GM23248 (cell line): ENCODE results near the gene TRAF5. TPM values are rescaled to one million over a fixed set of nuclear protein-coding genes. Genes with fewer than 3 reads are reported as not detected.

Experiments used
- DNase-seq: peaks from one replicate; pipeline ENCODE4 v3.0.0-alpha.2; 2015
- H2AFZ ChIP-seq: fragments of 200-600 bp; sonication (generic); 2 replicates; pipeline ENCODE4 v1.6.1; 2016; ENCODE audit warnings: antibody characterized with exemption
- H3F3A ChIP-seq: fragments of 200-600 bp; sonication (generic); 2 replicates; pipeline ENCODE4 v1.6.1; 2016; ENCODE audit warnings: mild to moderate bottlenecking, antibody characterized with exemption, mixed run types; ENCODE audit not compliant: insufficient read depth
- H3K27ac ChIP-seq: fragments of 200-600 bp; sonication (generic); 2 replicates; pipeline ENCODE4 v1.5.1; 2016; ENCODE audit warnings: mild to moderate bottlenecking
- H3K27me3 ChIP-seq: fragments of 200-600 bp; sonication (generic); replicated peaks from 2 replicates; pipeline ENCODE4 v1.6.1; 2016; ENCODE audit warnings: mild to moderate bottlenecking; ENCODE audit not compliant: insufficient read depth
- H3K36me3 ChIP-seq: fragments of 200-600 bp; sonication (generic); 2 replicates; pipeline ENCODE4 v1.6.1; 2016; ENCODE audit warnings: low read depth, mild to moderate bottlenecking
- H3K4me1 ChIP-seq: fragments of 200-600 bp; sonication (generic); 2 replicates; pipeline ENCODE4 v1.6.1; 2016; ENCODE audit warnings: mild to moderate bottlenecking; ENCODE audit not compliant: insufficient read depth
- H3K4me2 ChIP-seq: fragments of 200-600 bp; sonication (generic); one replicate; pipeline ENCODE4 v1.6.1; 2016; ENCODE audit warnings: mild to moderate bottlenecking; ENCODE audit not compliant: unreplicated experiment
- H3K4me3 ChIP-seq: fragments of 200-600 bp; sonication (generic); 2 replicates; pipeline ENCODE4 v1.5.1; 2016; ENCODE audit warnings: mild to moderate bottlenecking
- H3K79me2 ChIP-seq: fragments of 200-600 bp; sonication (generic); 2 replicates; pipeline ENCODE4 v1.6.1; 2016; ENCODE audit warnings: mild to moderate bottlenecking; ENCODE audit not compliant: insufficient read depth
- H3K9ac ChIP-seq: fragments of 200-600 bp; sonication (generic); 2 replicates; pipeline ENCODE4 v1.6.1; 2016; ENCODE audit warnings: mild to moderate bottlenecking
- H3K9me2 ChIP-seq: fragments of 200-600 bp; sonication (generic); 2 replicates; pipeline ENCODE4 v1.6.1; 2016; ENCODE audit warnings: mixed run types, mild to moderate bottlenecking, moderate library complexity; ENCODE audit not compliant: insufficient read depth
- H3K9me3 ChIP-seq: fragments of 200-600 bp; sonication (generic); one replicate; pipeline ENCODE4 v1.6.1; 2017; ENCODE audit warnings: low read depth
- H4K20me1 ChIP-seq: fragments of 200-600 bp; sonication (generic); 2 replicates; pipeline ENCODE4 v1.6.0; 2016; ENCODE audit not compliant: insufficient read depth
- EZH2 ChIP-seq: fragments of 200-600 bp; sonication (generic); IDR thresholded peaks from 2 replicates; pipeline ENCODE4 v1.6.1; 2018; ENCODE audit warnings: antibody characterized with exemption, mild to moderate bottlenecking; ENCODE audit not compliant: insufficient read depth, poor library complexity, severe bottlenecking
- EZH2phosphoT487 ChIP-seq: fragments of 200-600 bp; sonication (generic); IDR thresholded peaks from 2 replicates; pipeline ENCODE4 v1.6.1; 2018; ENCODE audit warnings: antibody characterized with exemption, moderate library complexity, mild to moderate bottlenecking, low read depth; ENCODE audit not compliant: insufficient read depth
- WGBS, 2 experiments: methylation state at CpG; one replicate each; pipeline ENCODE4 v1.1.6; 2015 to 2017; ENCODE audit warnings: low lambda C conversion rate in 2 of 2, low coverage in 1 of 2; ENCODE audit errors: missing lambda C conversion rate in 2 of 2; 5-methylcytosine and 5-hydroxymethylcytosine counted together
- in situ Hi-C: fragments of 300-500 bp; cut with MboI; formaldehyde crosslinking; loops from 2 replicates; pipeline ENCODE4 v1.15.0; 2020
- polyA plus RNA-seq: library from polyadenylated mRNA; unstranded; fragments of >200 nt; fragmentation: Nextera tagmentation; extraction: Ambion mirVana; gene quantifications from 2 replicates; pipeline ENCODE4 v1.2.1, GENCODE V29; 2016
- total RNA-seq: library from RNA; depleted of rRNA; stranded (reverse); fragments of >200 nt; shearing (Covaris generic); gene quantifications from 2 replicates; pipeline ENCODE4 v1.2.3, GENCODE V29; 2014

TRAF5 gene
- total and polyA plus RNA-seq, 2 experiments from 2014 or later = 5.7 to 7.7 TPM

DNA sequence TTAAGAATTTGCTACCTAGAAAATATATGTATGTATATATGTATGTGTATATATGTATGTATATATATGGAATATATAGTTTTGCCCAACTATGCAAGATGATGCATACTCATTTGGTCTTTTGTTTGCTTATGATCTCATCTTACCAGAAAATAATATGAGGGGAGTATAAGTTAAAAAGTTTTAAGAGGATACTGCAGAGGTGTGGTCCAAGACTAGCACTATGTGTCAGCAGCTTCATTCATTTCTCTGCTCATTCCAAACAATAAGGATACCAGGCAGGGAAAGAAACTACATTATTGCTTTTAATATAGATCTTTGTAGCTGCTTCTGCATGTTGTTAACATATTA is 44.6 kb upstream of the TRAF5 start:
- DNase-seq = no peak
- H2AFZ ChIP-seq = no peak overlapping the region
- H3K36me3 ChIP-seq = peaks cover 32% of the 10 kb centered on the region
- H3K9me2 ChIP-seq = no peaks in the 10 kb centered on the region
- H3K9ac ChIP-seq = no peak overlapping the region
- H3F3A ChIP-seq = no peaks in the 10 kb centered on the region
- in situ Hi-C loops = no loop called here
- no peaks in the 10 kb centered on the region for H3K9me3 ChIP-seq
- no peak overlapping the region for H3K4me2 ChIP-seq
- H3K27me3 ChIP-seq = no peaks in the 10 kb centered on the region
- no peaks in the 10 kb centered on the region for H3K4me1 ChIP-seq
- TF ChIP-seq EZH2phosphoT487 (no peak), EZH2 (no peak)
- H4K20me1 ChIP-seq = no peaks in the 10 kb centered on the region
- H3K79me2 ChIP-seq = peaks cover 12% of the 10 kb centered on the region; the same call in 1 of the 2 replicates
- H3K4me3 ChIP-seq = no peak overlapping the region
- H3K27ac ChIP-seq = no peak overlapping the region

DNA sequence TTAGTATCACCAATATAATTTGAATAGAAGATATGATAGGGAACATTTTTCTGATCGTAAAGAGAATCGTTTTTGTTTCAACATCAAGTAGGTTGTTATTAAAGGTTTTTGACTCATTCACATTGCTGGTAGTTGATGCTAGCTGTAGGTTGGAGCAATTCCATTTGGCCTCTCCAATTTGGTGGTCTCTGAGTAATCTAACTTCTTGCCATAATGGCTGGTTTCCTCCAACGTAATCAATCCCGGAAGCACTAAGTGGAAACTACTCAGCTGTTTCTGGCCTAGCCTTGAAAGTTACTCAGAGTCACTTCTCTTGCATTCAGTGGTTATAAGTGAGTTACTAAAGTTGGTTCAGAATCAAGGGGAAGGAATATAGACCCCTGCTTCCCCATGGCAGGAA is 41.4 kb upstream of the TRAF5 start:
- Histone ChIP-seq H3K9ac (no peak overlapping the region), H3K79me2 (peaks cover 16% of the 10 kb centered on the region; the same call in 1 of the 2 replicates), H3K9me2 (no peaks in the 10 kb centered on the region), H3K27ac (no peak overlapping the region), H3K4me3 (no peak overlapping the region), H3K4me2 (no peak overlapping the region), H3K9me3 (no peaks in the 10 kb centered on the region), H3K4me1 (no peaks in the 10 kb centered on the region), H3F3A (no peaks in the 10 kb centered on the region), H2AFZ (no peak overlapping the region), H4K20me1 (no peaks in the 10 kb centered on the region), H3K27me3 (no peaks in the 10 kb centered on the region), H3K36me3 (peaks cover 38% of the 10 kb centered on the region)
- TF ChIP-seq EZH2phosphoT487 (no peak), EZH2 (no peak)
- in situ Hi-C loops = no loop called here
- DNase-seq = peak; percentile 10
- 79 to 88% methylated on average over 4 of the region's 4 CpGs for WGBS, 2 experiments

DNA sequence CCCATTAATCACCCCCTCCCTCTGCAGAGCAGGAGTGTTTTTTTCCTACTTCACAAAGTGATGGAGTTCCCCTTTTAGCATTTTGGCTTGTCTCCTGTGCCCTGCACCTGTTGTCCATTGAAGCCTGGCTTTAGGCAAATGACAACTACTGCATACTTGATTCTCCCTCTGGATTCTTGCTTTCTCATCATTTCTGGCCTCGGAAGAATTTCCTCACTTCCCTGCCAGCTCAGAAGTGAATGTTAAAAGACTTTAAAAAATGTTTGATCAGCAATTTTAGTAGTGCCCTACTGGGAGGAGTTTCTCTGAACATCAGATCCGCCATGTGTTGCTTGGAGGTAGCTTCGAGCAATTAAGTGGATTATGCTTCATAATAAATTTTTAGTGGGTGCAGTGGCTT is 39.4 kb upstream of the TRAF5 start:
- H3K4me1 ChIP-seq = no peaks in the 10 kb centered on the region
- H3F3A ChIP-seq = no peaks in the 10 kb centered on the region
- no peak for TF ChIP-seq EZH2
- TF ChIP-seq EZH2phosphoT487 = no peak
- H3K36me3 ChIP-seq = peaks cover 53% of the 10 kb centered on the region
- peaks cover 16% of the 10 kb centered on the region; the same call in 1 of the 2 replicates for H3K79me2 ChIP-seq
- in situ Hi-C loops = no loop called here
- H3K27ac ChIP-seq = no peak overlapping the region
- no peak for DNase-seq
- H3K9ac ChIP-seq = no peak overlapping the region
- no peak overlapping the region for H3K4me2 ChIP-seq
- H3K9me2 ChIP-seq = no peaks in the 10 kb centered on the region
- H3K27me3 ChIP-seq = no peaks in the 10 kb centered on the region
- H4K20me1 ChIP-seq = no peaks in the 10 kb centered on the region
- H2AFZ ChIP-seq = no peak overlapping the region
- no peak overlapping the region for H3K4me3 ChIP-seq
- 97 to 99% methylated on average over 3 of the region's 3 CpGs for WGBS, 2 experiments
- H3K9me3 ChIP-seq = no peaks in the 10 kb centered on the region

DNA sequence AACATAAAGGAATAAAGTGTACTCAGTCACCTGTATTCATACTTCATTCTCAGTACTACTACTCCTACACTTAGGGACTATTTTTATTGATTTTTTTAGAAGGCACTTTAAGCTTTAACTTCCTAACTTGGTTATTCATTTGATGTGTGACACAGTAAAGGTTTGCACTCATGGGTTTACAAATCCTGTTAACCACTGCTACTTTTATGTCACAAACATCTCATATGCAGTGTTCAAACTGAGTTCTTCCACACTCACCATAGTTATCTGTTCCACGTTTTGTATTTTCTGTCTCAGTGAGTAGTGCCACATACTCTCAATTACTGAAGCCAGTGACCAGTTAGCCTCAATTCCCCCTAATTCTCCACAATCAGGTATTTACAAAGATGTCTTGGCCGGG is 34.2 kb upstream of the TRAF5 start:
- H3K36me3 ChIP-seq = peaks cover 74% of the 10 kb centered on the region
- no peak overlapping the region for H3K27ac ChIP-seq
- no peaks in the 10 kb centered on the region for H4K20me1 ChIP-seq
- no peaks in the 10 kb centered on the region for H3K4me1 ChIP-seq
- H3K27me3 ChIP-seq = no peaks in the 10 kb centered on the region
- no peak overlapping the region for H2AFZ ChIP-seq
- H3K9me2 ChIP-seq = no peaks in the 10 kb centered on the region
- no peak overlapping the region for H3K9ac ChIP-seq
- no peaks in the 10 kb centered on the region for H3K9me3 ChIP-seq
- DNase-seq = no peak
- no peak overlapping the region for H3K4me3 ChIP-seq
- no peak for TF ChIP-seq EZH2
- no peak for TF ChIP-seq EZH2phosphoT487
- H3F3A ChIP-seq = 0 out of 2 replicates have a peak, but pooled peaks cover 3% of the 10 kb centered on the region
- peaks cover 4% of the 10 kb centered on the region; the same call in 1 of the 2 replicates for H3K79me2 ChIP-seq
- H3K4me2 ChIP-seq = no peak overlapping the region
- in situ Hi-C loops = no loop called here
- 87 to 96% methylated on average over 2 of the region's 2 CpGs for WGBS, 2 experiments

DNA sequence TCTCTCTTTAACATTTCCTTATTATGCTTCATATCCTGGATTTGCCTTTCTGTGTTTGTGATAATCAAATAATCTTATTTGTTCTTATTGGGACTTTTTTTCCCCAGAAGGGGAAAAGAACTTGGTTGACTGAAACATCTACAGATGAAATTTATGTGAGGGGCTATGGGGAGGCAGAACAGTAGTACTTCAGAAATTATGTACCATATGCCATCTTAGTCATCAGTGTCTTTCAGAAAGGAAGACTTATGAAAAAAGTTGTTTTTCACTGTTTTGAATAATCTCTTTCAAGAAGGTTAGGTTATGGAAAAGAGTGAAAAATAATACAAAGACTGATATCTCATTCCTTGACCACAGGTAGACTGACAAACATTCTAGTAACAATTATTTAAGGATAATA is 30.2 kb upstream of the TRAF5 start:
- no peak overlapping the region for H3K27ac ChIP-seq
- in situ Hi-C loops = no loop called here
- no peak overlapping the region for H3K4me2 ChIP-seq
- 0 out of 2 replicates have a peak, but pooled peaks cover 3% of the 10 kb centered on the region for H3F3A ChIP-seq
- no peak overlapping the region for H3K9ac ChIP-seq
- H2AFZ ChIP-seq = no peak overlapping the region
- H3K4me1 ChIP-seq = no peaks in the 10 kb centered on the region
- H4K20me1 ChIP-seq = no peaks in the 10 kb centered on the region
- peaks cover 57% of the 10 kb centered on the region for H3K36me3 ChIP-seq
- H3K4me3 ChIP-seq = no peak overlapping the region
- no peak for DNase-seq
- no peaks in the 10 kb centered on the region for H3K9me2 ChIP-seq
- no peaks in the 10 kb centered on the region for H3K9me3 ChIP-seq
- H3K79me2 ChIP-seq = peaks cover 5% of the 10 kb centered on the region; the same call in 1 of the 2 replicates
- no peaks in the 10 kb centered on the region for H3K27me3 ChIP-seq
- no peak for TF ChIP-seq EZH2phosphoT487
- TF ChIP-seq EZH2 = no peak
